Stimulated activated CD8-positive, alpha-beta memory T cell treated with anti-CD3 and anti-CD28 coated beads, Interleukin-7, amount 100 ng/mL, for 1 hour (primary cell): ENCODE data around the gene GSTM2.

Experiments
- DNase-seq, 2 donors: peaks; one replicate each; pipeline ENCODE4 v3.0.0-alpha.2; 2020; ENCODE audit warnings: low read depth in 2 of 2

GSTM2 gene

DNA sequence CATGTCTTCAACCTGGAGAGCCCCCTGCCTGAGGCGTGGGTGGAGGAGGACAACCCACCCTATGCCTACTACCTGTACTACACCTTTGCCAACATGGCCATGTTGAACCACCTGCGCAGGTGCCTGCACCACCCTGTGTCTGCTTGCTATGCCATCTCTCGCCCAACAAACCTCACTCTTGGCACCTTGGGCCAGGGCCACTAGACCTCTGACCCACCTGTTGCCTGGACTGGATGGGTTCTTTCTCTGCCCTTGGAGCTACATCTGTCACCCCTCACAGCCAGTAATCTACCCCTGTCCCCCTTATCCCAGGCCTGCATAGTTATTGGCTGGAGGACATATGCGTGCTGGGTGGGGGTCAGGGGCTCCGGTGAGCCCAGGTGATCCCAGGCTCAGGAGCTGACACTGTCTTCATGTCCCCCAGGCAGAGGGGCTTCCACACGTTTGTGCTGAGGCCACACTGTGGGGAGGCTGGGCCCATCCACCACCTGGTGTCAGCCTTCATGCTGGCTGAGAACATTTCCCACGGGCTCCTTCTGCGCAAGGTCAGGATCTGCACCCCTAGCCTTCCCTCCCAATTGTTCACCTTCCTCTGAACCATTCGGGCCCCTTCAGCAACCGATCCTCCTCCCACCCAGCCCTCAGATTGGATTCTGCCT is 38.4 kb upstream of the GSTM2 start:
- no peak for DNase-seq

DNA sequence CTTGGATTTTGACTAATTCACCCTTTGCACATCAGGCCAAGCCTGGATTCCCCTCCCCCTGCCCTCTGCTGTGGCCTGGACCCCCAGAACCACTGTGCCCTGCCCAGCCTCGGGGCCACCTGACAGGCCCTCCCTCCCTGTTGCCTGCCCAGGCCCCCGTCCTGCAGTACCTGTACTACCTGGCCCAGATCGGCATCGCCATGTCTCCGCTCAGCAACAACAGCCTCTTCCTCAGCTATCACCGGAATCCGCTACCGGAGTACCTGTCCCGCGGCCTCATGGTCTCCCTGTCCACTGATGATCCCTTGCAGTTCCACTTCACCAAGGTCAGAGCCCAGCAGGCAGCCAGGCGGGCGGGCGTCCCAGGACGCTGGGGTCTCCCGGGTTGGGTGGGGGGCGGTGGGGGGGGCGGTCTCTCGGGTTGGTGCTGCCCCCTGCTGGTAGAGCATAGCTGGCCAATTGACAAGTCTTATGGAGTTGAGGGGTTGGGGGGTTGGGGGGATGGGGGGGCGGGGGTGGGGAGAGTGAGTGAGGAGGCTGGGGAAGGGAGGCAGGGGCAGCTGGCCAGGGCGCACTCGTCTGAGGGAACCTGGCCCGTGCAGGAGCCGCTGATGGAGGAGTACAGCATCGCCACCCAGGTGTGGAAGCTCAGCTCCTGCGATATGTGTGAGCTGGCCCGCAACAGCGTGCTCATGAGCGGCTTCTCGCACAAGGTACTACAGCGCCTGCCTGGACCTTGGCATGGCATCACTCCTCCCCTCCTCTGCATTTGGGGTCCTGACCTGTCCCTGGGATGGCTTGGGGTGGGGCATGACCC is 37.6 kb upstream of the GSTM2 start:
- DNase-seq, result peak in 1 of 2 donors; percentile 28

DNA sequence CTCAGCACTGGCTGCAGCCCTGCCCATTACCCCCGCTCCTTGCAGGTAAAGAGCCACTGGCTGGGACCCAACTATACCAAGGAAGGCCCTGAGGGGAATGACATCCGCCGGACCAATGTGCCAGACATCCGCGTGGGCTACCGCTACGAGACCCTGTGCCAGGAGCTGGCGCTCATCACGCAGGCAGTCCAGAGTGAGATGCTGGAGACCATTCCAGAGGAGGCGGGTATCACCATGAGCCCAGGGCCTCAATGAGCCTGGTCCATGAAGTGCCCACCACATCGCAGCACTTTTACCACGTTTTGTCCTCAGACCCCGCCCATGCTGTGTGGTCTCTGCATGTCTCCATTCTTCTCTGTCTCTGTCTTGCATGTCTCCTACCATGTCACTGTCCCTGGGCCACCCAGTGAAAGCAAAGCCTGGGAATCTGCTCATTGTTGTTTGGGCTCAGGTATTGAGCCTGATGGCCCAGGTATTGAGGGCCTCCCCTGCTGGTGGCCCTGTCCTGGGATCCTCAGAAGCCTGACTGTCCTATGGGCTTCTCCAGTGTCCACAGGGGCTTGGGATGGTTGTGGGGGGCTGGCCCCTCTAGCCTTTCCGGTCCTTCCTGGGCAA is 36.9 kb upstream of the GSTM2 start:
- DNase-seq, result no peak

DNA sequence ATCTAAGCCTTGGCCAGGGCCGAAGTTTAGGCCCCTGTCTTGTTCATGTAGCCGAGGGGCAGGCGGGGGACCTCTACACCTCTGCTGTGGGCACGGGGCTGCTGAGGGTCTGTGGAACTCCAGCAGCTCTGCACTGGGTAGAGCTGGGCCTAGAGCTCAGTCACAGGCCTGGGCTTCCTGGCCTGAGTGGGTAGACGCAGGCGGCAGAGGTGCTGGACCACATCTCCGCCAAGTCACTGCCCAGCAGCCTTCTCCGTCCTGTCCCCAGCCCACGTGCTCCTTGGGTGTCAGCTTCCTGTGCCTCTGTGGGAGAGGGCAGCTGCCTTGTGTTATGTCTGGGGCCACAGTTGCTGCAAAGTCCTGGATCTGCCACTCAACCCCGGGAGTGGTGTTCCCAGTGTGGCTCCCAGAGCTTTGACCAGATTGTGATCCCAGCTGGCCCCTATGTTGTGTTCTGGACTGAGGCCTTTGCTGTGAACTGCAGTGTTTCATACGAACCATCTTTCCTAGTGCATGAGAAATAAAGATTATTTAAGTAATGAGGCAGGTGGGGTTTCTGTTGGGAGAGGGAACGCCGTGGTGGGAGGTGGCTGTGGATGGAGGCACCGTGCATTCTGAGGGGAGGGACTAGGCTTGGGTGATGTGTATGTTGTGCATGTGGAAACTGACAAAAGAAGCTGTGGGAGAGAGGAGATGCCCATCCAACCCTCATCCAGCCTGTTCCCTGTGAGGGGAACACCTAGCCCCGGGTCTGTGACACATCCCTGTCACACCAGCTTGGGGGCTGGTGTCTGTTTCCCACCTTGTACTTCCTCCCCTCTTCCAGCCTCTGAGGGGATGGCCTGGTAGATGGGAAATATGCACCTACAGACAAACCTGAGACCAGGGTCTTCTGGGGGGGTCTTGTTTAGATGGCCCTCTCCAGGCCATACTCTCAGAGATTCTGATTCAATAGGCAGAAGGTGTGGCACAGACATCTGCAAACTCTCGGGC is 36.0 kb upstream of the GSTM2 start:
- no peak for DNase-seq

DNA sequence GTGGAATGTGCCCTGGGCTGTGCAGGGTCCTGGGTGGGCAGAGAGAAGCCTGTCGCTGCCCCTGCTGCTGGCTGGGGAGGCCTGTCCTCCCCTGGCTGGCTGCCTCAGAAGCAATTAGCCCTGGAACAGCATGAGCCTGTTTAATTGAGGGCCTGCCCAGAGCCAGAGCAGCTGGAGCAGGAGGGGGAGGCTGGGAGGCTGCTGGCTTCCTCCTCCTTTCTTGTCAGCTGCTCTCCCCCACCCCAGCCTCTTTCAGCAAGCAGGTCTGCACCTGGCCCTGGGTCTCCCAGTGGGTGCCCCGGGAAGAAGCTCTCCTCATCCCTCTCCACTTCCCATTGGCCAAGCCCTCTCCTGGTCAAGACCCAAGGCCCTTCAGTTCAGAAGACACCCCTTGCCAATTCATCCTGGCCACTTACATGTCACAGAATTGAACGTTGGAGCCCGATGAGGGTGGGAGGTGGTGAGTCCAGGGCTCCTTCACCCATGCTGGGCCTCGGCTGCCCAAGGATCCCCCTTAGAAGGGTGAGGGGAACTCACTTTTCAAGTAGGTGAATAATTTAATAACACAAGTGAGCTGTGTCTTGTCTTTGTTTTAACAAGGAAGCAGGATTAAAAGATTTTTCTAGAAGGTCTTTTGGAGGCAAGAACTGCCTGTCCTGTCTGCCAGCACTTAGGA is 35.0 kb upstream of the GSTM2 start:
- no peak for DNase-seq

DNA sequence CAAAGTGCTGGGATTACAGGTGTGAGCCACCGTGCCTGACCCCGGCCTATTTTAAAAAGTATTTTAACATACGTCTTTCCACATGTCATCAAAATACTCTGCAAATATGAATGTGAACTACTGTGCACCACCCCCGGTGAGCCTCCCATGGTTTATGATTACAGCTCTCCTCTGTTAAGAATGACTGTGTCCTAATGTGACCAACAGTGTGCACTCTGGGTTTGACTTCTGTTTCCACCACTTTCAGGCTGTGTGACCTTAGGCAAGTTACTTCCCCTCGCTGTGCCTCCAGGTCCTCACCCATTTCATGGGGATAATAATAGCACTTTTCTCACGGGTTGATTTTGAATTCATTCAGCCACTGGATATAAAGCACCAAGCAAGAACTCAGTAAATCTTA is 33.6 kb upstream of the GSTM2 start:
- no peak for DNase-seq

DNA sequence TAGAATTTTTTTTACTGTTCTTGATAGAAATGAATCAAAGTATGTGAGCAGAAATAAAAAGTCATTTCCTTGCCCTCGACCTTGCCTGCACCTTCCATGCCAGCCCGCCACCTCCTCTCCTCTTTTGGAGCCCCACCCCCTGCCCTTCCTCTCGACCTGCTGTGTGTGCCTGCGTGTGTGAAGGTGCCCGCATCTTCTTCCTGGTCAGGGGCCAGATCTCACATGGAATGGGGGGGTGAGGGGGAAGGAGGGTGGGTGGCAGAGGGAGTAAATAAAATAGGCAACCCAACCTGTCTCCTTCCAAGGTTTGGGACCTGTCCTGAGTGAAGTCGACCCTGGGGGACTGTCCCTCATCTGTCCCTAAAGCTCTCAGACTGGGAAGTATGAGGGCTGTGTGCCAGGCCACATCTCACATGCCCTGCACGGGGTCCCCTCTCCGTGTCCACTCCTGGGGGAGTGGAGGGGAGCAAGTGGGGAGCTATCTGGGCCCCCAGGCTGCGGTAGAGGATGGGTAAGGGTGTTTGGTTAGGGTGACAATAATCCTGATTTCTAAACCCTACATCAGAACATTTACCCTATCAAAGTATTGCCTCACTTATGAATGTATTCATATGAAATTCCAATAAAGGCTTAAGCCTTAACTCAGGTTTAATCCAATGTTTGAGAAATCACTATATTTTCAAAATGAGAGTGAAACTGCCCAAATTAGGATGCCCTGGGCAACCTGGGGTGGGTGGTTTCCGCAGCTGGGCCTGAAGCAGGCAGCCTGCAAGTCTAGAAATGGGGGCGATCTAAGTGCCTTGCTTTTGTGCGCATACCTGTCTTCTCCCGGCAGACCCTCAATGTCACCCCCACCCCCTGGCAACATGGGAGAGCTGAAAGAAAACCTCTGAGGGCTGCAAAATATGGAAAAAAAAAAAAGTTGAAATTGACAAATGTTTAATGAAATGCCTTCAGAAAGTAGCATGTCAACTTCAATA is 32.8 kb upstream of the GSTM2 start:
- no peak for DNase-seq

DNA sequence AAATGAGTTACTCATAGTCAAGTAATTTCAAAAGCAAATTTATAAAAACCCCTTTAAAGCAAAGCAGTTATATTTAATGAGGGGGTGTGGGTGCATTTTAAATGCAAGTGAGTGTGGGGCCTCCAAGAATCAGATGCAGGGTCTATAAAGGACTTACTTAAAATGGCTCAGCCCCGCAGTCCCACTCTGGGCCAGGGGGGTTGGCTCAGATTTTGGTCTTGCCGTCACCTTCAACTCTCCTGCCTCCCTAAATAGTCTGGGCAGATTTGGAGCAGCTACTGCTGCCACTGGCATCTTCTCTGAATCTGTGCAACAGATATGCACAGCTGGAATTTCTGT is 32.0 kb upstream of the GSTM2 start:
- no peak for DNase-seq

DNA sequence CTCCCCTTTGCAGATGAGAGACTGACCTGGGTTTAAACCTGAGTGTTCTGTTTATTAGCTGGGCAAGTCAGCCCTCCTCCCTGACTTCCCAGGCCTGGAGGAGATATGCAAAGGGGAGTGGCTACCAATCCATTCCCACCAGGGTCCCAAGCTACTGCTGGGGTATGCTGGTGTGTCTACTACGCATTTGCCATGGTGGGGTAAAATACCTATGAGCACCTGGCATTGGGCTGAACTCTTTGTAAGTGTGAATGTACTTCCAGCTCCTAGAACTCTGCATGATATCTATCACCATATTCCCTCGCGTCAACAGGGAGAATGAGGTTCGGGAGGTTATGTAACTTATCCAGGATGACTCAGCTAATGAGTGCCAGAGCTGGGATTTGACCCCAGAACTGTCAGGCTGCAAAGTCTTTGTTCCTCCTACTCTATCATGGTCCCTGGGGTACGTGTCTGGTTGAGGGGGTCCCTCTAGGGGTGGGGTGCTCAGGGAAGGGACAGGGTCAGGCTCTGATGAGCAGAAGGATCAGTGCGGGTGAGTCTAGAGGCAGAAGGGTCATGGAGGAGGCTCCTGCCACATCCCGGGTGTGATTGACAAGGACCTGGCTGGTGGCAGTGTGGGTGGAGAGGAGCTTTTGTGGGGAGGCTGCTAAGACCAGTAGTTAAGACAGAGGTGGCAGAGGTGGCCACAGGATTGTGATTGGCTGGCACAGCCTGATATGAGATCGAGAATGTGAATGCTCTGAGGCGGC is 31.5 kb upstream of the GSTM2 start:
- DNase-seq, result no peak

DNA sequence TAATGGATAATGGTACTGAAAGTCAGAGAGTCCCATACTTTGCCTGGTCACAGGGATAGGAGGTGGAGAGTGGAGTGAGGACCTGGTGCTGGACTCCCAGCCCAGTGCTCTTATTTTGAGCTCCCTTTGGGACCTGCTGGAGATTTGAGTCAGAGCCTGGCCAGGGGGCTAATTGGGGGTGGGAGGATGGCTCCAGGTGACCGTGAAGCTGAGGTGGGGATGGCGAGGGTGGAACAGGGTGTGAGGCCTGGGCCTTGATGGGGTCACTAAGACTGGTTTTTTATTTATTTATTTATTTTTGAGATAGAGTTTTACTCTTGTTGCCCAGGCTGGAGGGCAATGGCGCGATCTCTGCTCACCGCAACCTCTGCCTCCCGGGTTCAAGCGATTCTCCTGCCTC is 30.4 kb upstream of the GSTM2 start:
- DNase-seq, result no peak

DNA sequence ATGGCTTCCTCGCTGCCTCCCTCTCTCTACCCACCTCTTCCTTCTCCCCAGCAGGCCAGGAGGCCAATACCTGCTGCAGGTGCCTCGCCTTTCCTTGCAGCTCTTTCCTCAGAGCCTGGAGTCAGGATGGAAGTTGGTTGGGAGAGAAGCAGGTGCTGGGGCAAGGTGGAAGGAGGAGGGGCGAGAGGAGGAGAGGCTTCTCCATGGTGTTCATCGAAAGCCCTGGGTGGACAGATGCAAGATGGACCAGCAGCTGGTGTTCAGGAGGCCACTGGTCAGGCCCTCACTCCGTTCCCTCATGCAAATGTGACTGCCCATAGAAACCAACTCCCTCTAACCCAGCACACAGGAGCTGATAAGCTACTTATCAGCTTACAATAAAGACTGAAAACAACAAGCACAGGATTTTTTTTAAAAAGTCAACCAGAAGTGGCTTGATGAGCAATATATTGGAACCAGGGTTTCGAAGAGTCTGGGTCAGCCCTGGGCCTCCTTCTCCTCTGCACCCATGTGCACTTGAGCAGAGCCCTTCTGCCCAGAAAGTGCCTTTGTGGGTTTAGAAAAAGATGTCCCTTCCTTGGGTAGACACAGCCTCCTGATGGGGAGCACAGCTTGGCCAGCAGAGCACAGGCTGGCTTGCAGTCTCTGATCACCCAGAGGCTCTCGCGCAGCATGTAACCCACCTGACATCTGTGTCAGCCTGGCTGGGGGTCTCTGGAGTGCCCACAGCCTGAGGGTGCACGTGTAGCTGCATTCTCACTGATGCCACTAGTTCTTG is 28.6 kb upstream of the GSTM2 start:
- DNase-seq, result no peak

DNA sequence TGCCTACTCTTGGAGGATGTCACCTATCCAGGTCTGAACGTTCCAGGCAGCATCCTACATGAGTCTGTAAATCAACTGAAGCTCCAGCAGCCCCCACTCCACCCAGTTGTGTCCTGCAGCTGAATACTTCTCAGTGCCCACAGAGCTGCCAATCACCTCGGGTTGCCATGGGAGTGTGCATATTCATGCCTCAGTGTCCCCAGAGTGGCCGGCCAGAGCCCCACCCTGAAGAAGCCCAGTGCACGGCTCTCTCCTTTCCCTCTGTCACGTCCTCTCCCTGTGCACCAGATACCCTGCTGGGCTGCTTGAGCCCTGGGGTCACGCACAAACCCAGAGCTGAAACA is 28.0 kb upstream of the GSTM2 start:
- no peak for DNase-seq

DNA sequence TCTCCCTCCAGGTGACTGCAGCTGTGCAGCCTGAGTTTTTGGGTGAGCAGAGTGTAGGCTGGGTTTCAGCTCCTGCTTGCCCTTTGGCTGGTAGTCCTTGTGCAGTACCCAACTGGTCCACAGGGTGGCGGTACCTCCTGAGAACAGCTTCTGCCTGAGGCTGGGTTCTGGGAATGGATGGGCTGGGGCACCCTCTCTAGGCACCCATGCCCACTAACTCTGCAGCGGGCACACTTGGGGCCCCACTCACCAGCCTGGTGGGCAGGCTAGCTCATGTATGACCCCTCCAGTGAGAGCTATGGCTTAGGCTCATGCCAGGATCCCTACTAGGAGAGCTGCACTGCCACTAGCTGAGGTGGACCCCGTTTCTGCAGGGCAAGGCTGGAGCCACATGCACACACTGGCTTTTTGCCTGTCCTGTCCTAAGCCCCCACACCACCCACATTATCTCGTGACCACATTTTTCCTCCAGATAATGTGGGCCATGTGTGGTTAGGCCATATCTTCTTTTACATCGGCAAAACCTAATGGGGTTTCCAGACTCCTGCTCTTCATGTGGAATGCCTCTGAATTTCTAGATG is 27.5 kb upstream of the GSTM2 start:
- DNase-seq, result peak; percentile 73 to 94

DNA sequence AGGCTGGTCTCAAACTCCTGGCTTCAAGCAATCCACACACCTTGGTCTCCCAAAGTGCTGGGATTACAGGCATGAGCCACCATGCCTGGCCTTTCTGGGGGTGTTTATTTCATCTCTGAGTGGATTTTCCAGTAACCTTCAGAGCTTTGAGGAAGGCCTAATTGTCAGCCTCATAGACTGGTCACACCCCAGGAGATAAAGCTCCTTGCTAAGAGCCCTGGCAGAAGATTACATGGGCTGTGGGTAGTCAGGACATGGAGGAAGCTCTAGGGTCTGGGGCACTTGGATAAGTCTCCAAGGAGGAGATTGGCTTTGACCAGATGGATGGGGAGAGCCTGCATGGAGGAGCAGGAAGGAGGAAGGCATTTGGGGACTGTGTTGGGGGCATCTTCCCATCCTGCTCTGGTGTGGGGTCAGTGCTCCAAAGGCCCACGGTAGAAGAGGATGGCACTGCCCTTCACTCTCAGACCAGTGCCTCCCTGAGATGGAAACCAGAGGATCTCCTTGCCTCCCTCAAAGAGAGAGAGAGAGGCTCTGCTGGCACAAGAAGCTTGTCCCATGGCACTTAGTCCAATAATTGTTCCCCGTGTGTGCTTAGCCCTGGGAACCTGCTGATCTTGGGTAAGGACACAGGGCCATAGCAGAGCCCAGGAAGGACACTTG is 26.6 kb upstream of the GSTM2 start:
- no peak for DNase-seq

DNA sequence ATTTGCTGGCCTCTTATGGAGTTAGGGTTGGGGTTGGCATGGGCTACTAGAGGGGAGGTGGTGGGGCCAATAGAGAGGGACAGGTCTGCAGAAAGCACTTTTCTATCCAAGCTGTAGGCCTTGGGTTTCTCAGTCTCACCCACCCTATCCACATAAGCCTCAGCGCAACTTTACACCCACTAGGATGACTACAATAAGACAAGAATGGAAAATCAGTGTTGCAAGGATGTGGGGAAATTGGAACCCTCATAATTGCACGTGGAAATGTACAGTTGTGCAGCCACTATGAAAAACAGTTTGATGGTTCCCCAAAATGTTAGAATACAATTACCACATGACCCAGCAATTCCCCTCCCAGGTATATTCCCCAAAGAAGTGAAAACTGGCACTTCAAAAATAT is 26.0 kb upstream of the GSTM2 start:
- DNase-seq, result no peak

DNA sequence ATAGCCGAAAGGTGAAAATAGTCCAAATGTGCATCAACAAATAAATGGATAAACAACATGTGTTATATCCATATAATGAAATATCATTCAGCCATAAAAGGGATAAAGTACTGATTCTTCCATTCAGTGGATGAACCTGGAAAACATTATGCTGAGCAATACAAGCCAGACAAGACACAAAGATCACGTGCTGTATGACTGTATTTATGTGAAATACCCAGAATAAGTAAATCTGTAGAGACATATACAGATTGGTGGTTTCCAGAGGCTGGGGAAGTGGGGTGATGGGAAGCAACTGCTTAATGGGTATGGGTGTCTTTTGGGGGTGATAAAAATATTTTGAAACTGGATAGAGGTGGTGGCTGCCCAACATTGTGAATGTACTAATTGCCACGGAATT is 25.2 kb upstream of the GSTM2 start:
- no peak for DNase-seq

DNA sequence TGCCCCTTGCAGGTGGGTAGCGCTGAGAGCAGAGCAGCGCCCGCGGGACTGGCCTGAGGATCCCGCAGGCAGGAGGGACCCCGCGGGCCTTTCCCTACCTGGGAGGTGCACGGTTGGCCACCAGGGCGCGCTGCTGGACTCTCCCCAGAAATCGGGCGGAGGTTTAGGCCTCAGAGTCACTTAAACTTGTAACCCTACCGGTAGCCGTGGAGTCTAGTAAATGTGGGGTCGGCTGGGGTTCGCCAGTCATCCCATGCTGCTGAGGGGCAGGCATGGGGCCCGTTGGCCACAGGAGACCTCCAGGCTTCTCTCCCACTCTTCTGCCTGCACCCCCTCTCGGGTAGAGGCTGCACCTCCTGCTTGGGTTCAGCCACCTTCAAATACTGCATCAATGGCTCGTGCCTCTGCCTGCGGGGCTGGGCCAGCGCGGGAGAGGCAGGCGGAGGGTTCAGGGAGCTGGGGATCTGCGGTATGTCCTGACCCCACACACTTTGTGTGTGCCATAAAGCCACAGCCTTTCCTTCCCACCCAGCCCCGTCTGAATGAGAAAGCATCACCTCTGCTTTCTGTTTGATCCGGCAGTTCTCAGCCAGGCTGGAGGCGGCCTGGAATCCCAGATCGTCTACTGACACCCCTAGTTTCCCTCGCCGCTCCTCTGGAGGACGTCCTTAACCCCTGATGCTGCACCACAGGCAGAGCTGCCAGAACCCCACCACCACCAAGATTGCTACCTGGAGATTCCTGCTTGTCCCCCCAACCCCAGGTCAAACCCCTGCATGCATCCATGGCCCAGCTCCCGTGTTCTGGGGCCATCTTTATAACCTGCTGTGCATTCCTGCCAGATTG is 24.2 kb upstream of the GSTM2 start:
- DNase-seq, result peak; percentile 78 to 86
